ENCODE data around the gene INAFM2. TPM values are rescaled to one million over a fixed set of nuclear protein-coding genes. Genes with fewer than 3 reads are reported as not detected.

Gene INAFM2
- total RNA-seq, 1 experiment from 2014 or later = 25.4 TPM

DNA sequence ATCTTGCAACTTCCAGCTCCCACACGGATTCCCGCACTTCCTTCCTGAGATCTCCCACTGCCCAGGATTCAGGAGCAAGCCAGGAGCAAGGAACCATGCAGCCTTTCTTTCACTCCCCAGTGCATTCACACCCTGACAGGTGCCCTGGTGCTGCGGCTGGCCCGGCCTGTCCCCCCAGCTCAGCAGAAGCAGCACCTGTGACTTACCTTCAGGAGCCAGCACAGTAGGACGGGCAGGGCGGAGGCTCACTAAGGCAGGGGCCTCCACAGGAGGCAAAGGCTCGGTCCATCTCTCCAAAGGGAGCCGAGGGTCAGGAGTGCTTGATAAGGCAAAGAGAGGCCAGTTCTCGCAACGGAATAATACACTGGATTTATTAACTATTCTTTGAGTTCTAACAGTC, 45.5 kb upstream of the INAFM2 start:
- no peak overlapping the region for H3K4me2 ChIP-seq (ENCODE audit: insufficient read depth, insufficient read length, low read length)
- no peak overlapping the region for H2BK12ac ChIP-seq (ENCODE audit: insufficient read length, low read depth, low read length)
- H3K27ac ChIP-seq (ENCODE audit: insufficient read length, low read depth, low read length) = no peak overlapping the region
- H4K91ac ChIP-seq (ENCODE audit: insufficient read length, low read depth, low read length) = no peak overlapping the region
- no peak for TF ChIP-seq CTCF (conservative IDR thresholded peaks at IDR 0.05)
- no peak for DNase-seq
- H4K20me1 ChIP-seq (ENCODE audit: control insufficient read depth, insufficient read depth, insufficient read length) = no peaks in the 10 kb centered on the region
- H3K4me1 ChIP-seq (ENCODE audit: insufficient read depth, low read length) = no peaks in the 10 kb centered on the region
- H3K18ac ChIP-seq (ENCODE audit: insufficient read length, low read depth, low read length) = no peak overlapping the region
- no peak overlapping the region for H4K5ac ChIP-seq (ENCODE audit: insufficient read length, low read depth, low read length)
- no peak overlapping the region for H3T11ph ChIP-seq (ENCODE audit: low read length)
- H3K27me3 ChIP-seq (ENCODE audit: insufficient read depth, low read length) = peaks cover 24% of the 10 kb centered on the region; the same call in 1 of the 2 replicates
- H3K9ac ChIP-seq (ENCODE audit: extremely low read depth, insufficient read length, low read length) = no peak overlapping the region
- no CpG with 5 or more reads among the region's 10 CpGs for WGBS (ENCODE audit: extremely low coverage, insufficient read length, low lambda C conversion rate)
- no peak overlapping the region for H3K27ac Mint-ChIP-seq
- peaks cover 13 to 51% of the 10 kb centered on the region in 2 experiments for H3K4me1 Mint-ChIP-seq
- no peak overlapping the region for H2BK15ac ChIP-seq (ENCODE audit: low read depth, low read length)
- no peaks in the 10 kb centered on the region; a peak in 1 of 5 replicates for H3K9me3 Mint-ChIP-seq
- H3K36me3 Mint-ChIP-seq (ENCODE audit: insufficient read depth in 1 of 3, low read depth in 3 of 3) = peaks cover 0 to 6% (median 2%) of the 10 kb centered on the region in 3 experiments; a peak in 3 of 7 replicates
- H2BK120ac ChIP-seq (ENCODE audit: low read depth, low read length, poor library complexity, severe bottlenecking) = no peak overlapping the region
- no peak overlapping the region for H2BK20ac ChIP-seq (ENCODE audit: low read depth, low read length, poor library complexity, severe bottlenecking)
- no peak overlapping the region for H3K56ac ChIP-seq (ENCODE audit: insufficient read length, low read depth, low read length)
- H3K14ac ChIP-seq (ENCODE audit: insufficient read depth, low read length) = no peak overlapping the region
- no peak overlapping the region for H2BK5ac ChIP-seq (ENCODE audit: insufficient read length, low read length)
- H3K4ac ChIP-seq (ENCODE audit: low read depth, low read length) = no peak overlapping the region
- no peaks in the 10 kb centered on the region for H3K79me2 ChIP-seq (ENCODE audit: insufficient read depth, low read length)
- no peak overlapping the region for H3K4me3 Mint-ChIP-seq
- H2AK5ac ChIP-seq (ENCODE audit: insufficient read length, low read length) = no peak overlapping the region
- peaks cover 50% of the 10 kb centered on the region for H3K27me3 Mint-ChIP-seq (ENCODE audit: low read depth)
- H3K23me2 ChIP-seq (ENCODE audit: insufficient read length, low read depth, low read length, poor library complexity, severe bottlenecking) = peaks cover 6% of the 10 kb centered on the region
- H3K9me3 ChIP-seq (ENCODE audit: control insufficient read depth, low read depth, low read length) = no peaks in the 10 kb centered on the region
- no peak overlapping the region for H3K23ac ChIP-seq (ENCODE audit: insufficient read length, low read depth, low read length)
- H4K8ac ChIP-seq (replicated peaks; ENCODE audit: insufficient read length, low read depth, low read length) = no peak overlapping the region
- no peak overlapping the region for H2AFZ ChIP-seq (ENCODE audit: low read length)
- H3K79me1 ChIP-seq (ENCODE audit: insufficient read depth, low read depth, low read length, poor library complexity, severe bottlenecking) = no peaks in the 10 kb centered on the region
